K562 (cell line): Measurements from ENCODE around the gene FOXD3. TPM values are rescaled to one million over a fixed set of nuclear protein-coding genes. Genes with fewer than 3 reads are reported as not detected.

Experiments used
- ATAC-seq: fragments of 200-7000 bp; cut with Tn5 transposase; 3 replicates; pipeline ENCODE4 v1.9.1; 2020; ENCODE audit warnings: moderate library complexity
- BruUV-seq: library from RNA; stranded (reverse); fragments of 400-500 nt; replicated peaks from 2 replicates; lab custom pipeline; 2021; lab: Mats Ljungman, UMichigan
- CTCF ChIA-PET: fragments of 300-600 bp; formaldehyde crosslinking; extraction: SDS; loops from one replicate; lab custom pipeline; 2021; ENCODE audit warnings: low intra/inter-chr PET ratio; lab: Yijun Ruan, JAX
- POLR2A ChIA-PET: fragments of 300-600, 350-650 bp; sonication (Branson Sonifier 250); formaldehyde crosslinking; extraction: SDS; loops from one replicate; lab custom pipeline; 2021; ENCODE audit warnings: antibody characterized with exemption, inconsistent platforms; lab: Yijun Ruan, JAX
- DNase-seq, 4 experiments: peaks; one replicate each; pipeline versions ENCODE4 v3.0.0 to v3.0.0-alpha.2; 2011 to 2018; ENCODE audit warnings: low spot score in 3 of 4, mixed read lengths in 3 of 4; ENCODE audit errors: extremely low read depth in 1 of 4
- FAIRE-seq: peaks from 2 replicates; lab custom pipeline; 2011; peaks lifted over from hg19 to GRCh38; lab: Jason Lieb, UNC
- H2AFZ ChIP-seq: 2 replicates; pipeline ENCODE4 v1.6.0; 2011; ENCODE audit warnings: low read depth, low read length, control low read depth, inconsistent platforms
- H3K27ac ChIP-seq: fragments of 200-600 bp; 3 replicates; pipeline ENCODE4 v1.8.0; 2011; ENCODE audit warnings: low read depth, mild to moderate bottlenecking, control low read depth, inconsistent platforms, low read length, moderate library complexity, mixed read lengths; ENCODE audit errors: extremely low read depth
- H3K27me3 ChIP-seq, 2 experiments: fragments of 300-600 bp in 1 of 2; 2 replicates in 1 of 2; 3 replicates in 1 of 2; pipeline versions ENCODE4 v1.6.0 to v1.8.0; 2011; ENCODE audit warnings: inconsistent platforms in 2 of 2, low read length in 2 of 2, mild to moderate bottlenecking in 1 of 2, mixed read lengths in 1 of 2, moderate library complexity in 1 of 2; ENCODE audit not compliant: control insufficient read depth in 2 of 2, insufficient read depth in 2 of 2
- H3K36me3 ChIP-seq: fragments of 300-600 bp; 3 replicates; pipeline ENCODE4 v1.8.0; 2011; ENCODE audit warnings: mild to moderate bottlenecking, low read length, inconsistent platforms; ENCODE audit not compliant: control insufficient read depth, insufficient read depth
- H3K4me1 ChIP-seq, 2 experiments: fragments of 200-600 bp in 1 of 2; replicated peaks in 1 of 2; 2 replicates in 1 of 2; 3 replicates in 1 of 2; pipeline versions ENCODE4 v1.5.1 to v1.8.0; 2011; ENCODE audit warnings: inconsistent platforms in 2 of 2, low read length in 2 of 2, mild to moderate bottlenecking in 1 of 2, mixed read lengths in 1 of 2, moderate library complexity in 1 of 2; ENCODE audit not compliant: control insufficient read depth in 2 of 2, insufficient read depth in 2 of 2
- H3K4me2 ChIP-seq: 2 replicates; pipeline ENCODE4 v1.6.1; 2011; ENCODE audit warnings: low read length, control low read depth, inconsistent platforms, mixed read lengths; ENCODE audit not compliant: insufficient read depth
- H3K4me3 ChIP-seq: fragments of 200-600 bp; sonication (generic), shearing (Covaris generic); 2 replicates; pipeline ENCODE4 v1.5.1; 2016; ENCODE audit warnings: control low read depth, inconsistent platforms
- H3K79me2 ChIP-seq: fragments of 200-600 bp; 3 replicates; pipeline ENCODE4 v1.8.0; 2011; ENCODE audit warnings: low read length, inconsistent platforms; ENCODE audit not compliant: control insufficient read depth, insufficient read depth
- H3K9ac ChIP-seq, 2 experiments: 2 replicates each; pipeline versions ENCODE4 v1.6.0 to v1.6.1; 2011; ENCODE audit warnings: low read depth in 2 of 2, low read length in 2 of 2, control low read depth in 1 of 2, inconsistent platforms in 1 of 2, mild to moderate bottlenecking in 1 of 2, mixed read lengths in 1 of 2; ENCODE audit not compliant: insufficient read depth in 1 of 2
- H3K9me1 ChIP-seq: one replicate; pipeline ENCODE4 v1.6.0; 2011; ENCODE audit warnings: inconsistent platforms, mild to moderate bottlenecking, low read length, moderate library complexity; ENCODE audit not compliant: control insufficient read depth, insufficient read depth
- H3K9me3 ChIP-seq: replicated peaks from 2 replicates; pipeline ENCODE4 v1.5.1; 2011; ENCODE audit warnings: low read depth, low read length, inconsistent platforms; ENCODE audit not compliant: control insufficient read depth, insufficient read depth
- H4K20me1 ChIP-seq: replicated peaks from 2 replicates; pipeline ENCODE4 v1.6.1; 2011; ENCODE audit warnings: low read length, inconsistent platforms, mixed read lengths; ENCODE audit not compliant: control insufficient read depth, insufficient read depth
- ADNP ChIP-seq: fragments of 200-800 bp; sonication (Bioruptor generic); IDR thresholded peaks from 2 replicates; pipeline ENCODE4 v1.6.1; 2016; ENCODE audit warnings: missing genetic modification characterization, missing compliant biosample characterization
- CTCF ChIP-seq, 3 experiments: IDR thresholded peaks in 2 of 3; conservative IDR thresholded peaks in 1 of 3; 2 replicates each; pipeline ENCODE4 v1.5.1; 2011 to 2012; ENCODE audit warnings: low read length in 3 of 3, mild to moderate bottlenecking in 3 of 3, control low read depth in 2 of 3, improper control_type of control experiment in 1 of 3, inconsistent platforms in 1 of 3, low read depth in 1 of 3, mixed read lengths in 1 of 3, moderate library complexity in 1 of 3; ENCODE audit not compliant: insufficient read depth in 2 of 3
- ILF3 ChIP-seq: fragments of 450-650 bp; IDR thresholded peaks from 2 replicates; pipeline ENCODE4 v1.6.1; 2018; ENCODE audit warnings: antibody characterized with exemption, mild to moderate bottlenecking, moderate library complexity, borderline replicate concordance
- ILK ChIP-seq: fragments of 450-650 bp; IDR thresholded peaks from 2 replicates; pipeline ENCODE4 v1.6.1; 2016; ENCODE audit warnings: missing genetic modification characterization, low read depth, mild to moderate bottlenecking, missing compliant biosample characterization, moderate library complexity, borderline replicate concordance
- KDM2B ChIP-seq: fragments of 250-450 bp; sonication (Bioruptor Pico); IDR thresholded peaks from 2 replicates; pipeline ENCODE4 v1.8.0; 2021; ENCODE audit warnings: mild to moderate bottlenecking, moderate library complexity
- MNT ChIP-seq, 2 experiments: fragments of 450-650 bp; conservative IDR thresholded peaks; 2 replicates each; pipeline ENCODE4 v1.6.1; 2017; ENCODE audit warnings: mild to moderate bottlenecking in 2 of 2, moderate library complexity in 2 of 2
- NCOA4 ChIP-seq: fragments of 450-650 bp; IDR thresholded peaks from 2 replicates; pipeline ENCODE4 v1.6.1; 2018; ENCODE audit warnings: mild to moderate bottlenecking; ENCODE audit not compliant: partially characterized antibody
- NELFE ChIP-seq: IDR thresholded peaks from 2 replicates; pipeline ENCODE4 v1.6.1; 2011; ENCODE audit warnings: mild to moderate bottlenecking; ENCODE audit not compliant: insufficient read depth, insufficient read length
- NONO ChIP-seq, 2 experiments: fragments of 200-400 bp in 1 of 2; fragments of 450-650 bp in 1 of 2; formaldehyde crosslinking in 1 of 2; IDR thresholded peaks; 2 replicates each; pipeline ENCODE4 v1.6.1; 2017; ENCODE audit warnings: low read depth in 2 of 2, mild to moderate bottlenecking in 2 of 2, moderate library complexity in 2 of 2, low read length in 1 of 2
- POLR2AphosphoS2 ChIP-seq: IDR thresholded peaks from 2 replicates; pipeline ENCODE4 v1.6.1; 2012; ENCODE audit warnings: low read length, improper control_type of control experiment
- RAD21 ChIP-seq, 2 experiments: fragments of 250-450 bp in 1 of 2; fragments of 450-650 bp in 1 of 2; sonication (Bioruptor Pico) in 1 of 2; formaldehyde crosslinking in 1 of 2; IDR thresholded peaks in 1 of 2; conservative IDR thresholded peaks in 1 of 2; 2 replicates each; pipeline versions ENCODE4 v1.4.0 to v1.8.0; 2020 to 2022; ENCODE audit warnings: mild to moderate bottlenecking in 2 of 2, moderate library complexity in 1 of 2
- SMC3 ChIP-seq: conservative IDR thresholded peaks from 2 replicates; pipeline ENCODE4 v1.6.1; 2011; ENCODE audit warnings: low read depth, low read length, improper control_type of control experiment; ENCODE audit not compliant: insufficient read depth
- ZBTB5 ChIP-seq: fragments of 450-650 bp; IDR thresholded peaks from 2 replicates; pipeline ENCODE4 v1.6.1; 2017; ENCODE audit warnings: antibody characterized with exemption
- ZBTB8A ChIP-seq: fragments of 450-650 bp; IDR thresholded peaks from 2 replicates; pipeline ENCODE4 v1.6.1; 2018; ENCODE audit warnings: mild to moderate bottlenecking, moderate library complexity; ENCODE audit not compliant: partially characterized antibody
- ZNF146 ChIP-seq: IDR thresholded peaks from one replicate; pipeline ENCODE4 v1.6.1; 2018; ENCODE audit warnings: missing compliant biosample characterization; ENCODE audit not compliant: unreplicated experiment
- ZNF77 ChIP-seq: fragments of 250-450 bp; sonication (Bioruptor Pico); IDR thresholded peaks from 2 replicates; pipeline ENCODE4 v1.5.0; 2020
- WGBS: fragments of 100-300 bp; shearing (Covaris generic); methylation state at CpG from one replicate; pipeline ENCODE4 v1.1.6; 2016; ENCODE audit warnings: low coverage, mixed read lengths; ENCODE audit not compliant: insufficient coverage; ENCODE audit errors: missing lambda C conversion rate; 5-methylcytosine and 5-hydroxymethylcytosine counted together
- in situ Hi-C: fragments of 300-500 bp; cut with MboI; formaldehyde crosslinking; loops from 4 replicates; pipeline ENCODE4 v1.15.0; 2018; ENCODE audit warnings: inconsistent platforms, mixed read lengths
- intact Hi-C: fragments of 100-400 bp; cut with micrococcal nuclease; formaldehyde crosslinking; loops from 2 replicates; pipeline ENCODE4 v1.14.2; 2022
- polyA plus RNA-seq, 8 experiments: library from polyadenylated mRNA; depleted of rRNA in 4 of 8; stranded (reverse) in 5 of 8; unstranded in 3 of 8; fragments of >200 nt; fragmentation: Nextera tagmentation in 2 of 8; fragmentation: Illumina TruSeq in 1 of 8; extraction: Ambion mirVana in 2 of 8; extraction: Trizol in 1 of 8; gene quantifications; 2 replicates each; pipeline versions ENCODE4 v1.2.1 to v1.2.3, GENCODE V29; 2011 to 2014; ENCODE audit warnings: inconsistent platforms in 1 of 8, missing spikeins in 1 of 8
- total RNA-seq, 7 experiments: library from RNA; depleted of rRNA in 6 of 7; stranded (reverse); fragments of >200 nt in 6 of 7; fragmentation: Illumina TruSeq in 2 of 7; extraction: Trizol in 2 of 7; gene quantifications; 2 replicates each; pipeline versions ENCODE4 v1.2.1 to v1.2.3, GENCODE V29; 2011 to 2021; ENCODE audit warnings: low replicate concordance in 1 of 7

Gene FOXD3
- total and polyA plus RNA-seq, 9 of the 15 experiments (the other 6 are each of a cell fraction or from before 2014, with no cell fraction given), result 0.06 to 0.45 (median 0.10) TPM; not detected in 2

GRCh38 chr1:63327417-63328054, 5.2 kb downstream of the FOXD3 start:
- FAIRE-seq, result peak; percentile 76
- peak; percentile 86 for ATAC-seq
- no peaks in the 10 kb centered on the region for H3K9me1 ChIP-seq
- no peak overlapping the region for H3K4me2 ChIP-seq
- peak; percentile 76 to 80 (median 78) for DNase-seq
- peaks cover 34 to 57% of the 10 kb centered on the region in 2 experiments; a peak in 4 of 5 replicates for H3K27me3 ChIP-seq
- H3K9ac ChIP-seq, result no peak overlapping the region
- peaks cover 4 to 32% of the 10 kb centered on the region in 2 experiments; a peak in 3 of 5 replicates for H3K4me1 ChIP-seq
- CTCF ChIA-PET, result interaction anchor here (0.7 to 0.9 kb wide), 3 partner anchors 114 to 211 kb away, joined by 3 to 4 read pairs (median 3); no protein-coding TSS in a partner anchor
- 9% methylated on average over 22 of the region's 25 CpGs for WGBS
- peak overlapping the region; percentile 52; the same call in 1 of the 2 replicates for H2AFZ ChIP-seq
- in situ Hi-C loops (no loop called here), intact Hi-C loops (loop anchor here (1.0 kb wide), 1 partner anchor 114 kb away; no protein-coding TSS in a partner anchor)
- H3K79me2 ChIP-seq, result no peaks in the 10 kb centered on the region
- no peaks in the 10 kb centered on the region for H3K9me3 ChIP-seq
- no TSS peak for BruUV-seq
- H3K4me3 ChIP-seq, result no peak overlapping the region
- POLR2A ChIA-PET, result interaction anchor here (0.6 to 0.9 kb wide), 2 partner anchors 9 to 227 kb away, joined by 4 read pairs; no protein-coding TSS in a partner anchor
- H4K20me1 ChIP-seq, result no peaks in the 10 kb centered on the region
- H3K27ac ChIP-seq, result no peak overlapping the region
- H3K36me3 ChIP-seq, result no peaks in the 10 kb centered on the region
- TF ChIP-seq NELFE (no peak), CTCF (IDR thresholded peaks at IDR 0.05 in 2 of 3, conservative IDR thresholded peaks at IDR 0.05 in 1 of 3; ENCODE audit: insufficient read depth in 2 of 3, low read depth in 1 of 3, low read length in 3 of 3) (peak; percentile 78 to 88 (median 80)), ILF3 (no peak), ADNP (tag) (no peak), NONO (IDR thresholded peaks at IDR 0.05; ENCODE audit: low read depth in 2 of 2, low read length in 1 of 2) (no peak), RAD21 (CRISPR knock-in tag; conservative IDR thresholded peaks at IDR 0.05 in 1 of 2, IDR thresholded peaks at IDR 0.05 in 1 of 2) (peak; percentile 37 to 65), ZBTB8A (no peak), ZNF77 (no peak), MNT (conservative IDR thresholded peaks at IDR 0.05) (peak; percentile 21 to 44; a peak in 2 of 4 replicates), KDM2B (CRISPR knock-in tag) (no peak), ZNF146 (CRISPR knock-in tag) (no peak), ILK (no peak), NCOA4 (no peak), POLR2AphosphoS2 (no peak), SMC3 (peak; percentile 42; the same call in 1 of the 2 replicates), ZBTB5 (no peak)
